HG02623 (cell line): Measurements from ENCODE around the gene ZHX3.

Source experiments
- ATAC-seq: cut with Tn5 transposase; IDR thresholded peaks from one replicate; pipeline ENCODE4 v1.9.1; 2021; ENCODE audit warnings: moderate library complexity; ENCODE audit not compliant: unreplicated experiment

ZHX3 gene

DNA sequence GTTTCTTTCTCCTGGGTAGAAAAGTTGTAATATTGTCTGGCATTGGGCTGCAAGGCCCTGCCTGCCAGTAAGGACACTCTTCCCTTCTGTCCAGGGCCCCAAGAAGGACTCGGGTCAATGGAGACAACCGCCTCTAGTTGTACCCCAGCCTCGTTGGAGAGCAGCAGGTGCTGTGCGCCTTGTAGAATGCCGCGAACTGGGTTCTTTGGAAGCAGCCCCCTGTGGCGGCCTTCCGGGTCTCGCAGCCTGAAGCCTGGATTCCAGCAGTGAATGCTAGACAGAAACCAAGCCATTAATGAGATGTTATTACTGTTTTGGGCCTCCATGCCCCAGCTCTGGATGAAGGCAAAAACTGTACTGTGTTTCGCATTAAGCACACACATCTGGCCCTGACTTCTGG is 143.2 kb downstream of the ZHX3 start:
- no peak for ATAC-seq

DNA sequence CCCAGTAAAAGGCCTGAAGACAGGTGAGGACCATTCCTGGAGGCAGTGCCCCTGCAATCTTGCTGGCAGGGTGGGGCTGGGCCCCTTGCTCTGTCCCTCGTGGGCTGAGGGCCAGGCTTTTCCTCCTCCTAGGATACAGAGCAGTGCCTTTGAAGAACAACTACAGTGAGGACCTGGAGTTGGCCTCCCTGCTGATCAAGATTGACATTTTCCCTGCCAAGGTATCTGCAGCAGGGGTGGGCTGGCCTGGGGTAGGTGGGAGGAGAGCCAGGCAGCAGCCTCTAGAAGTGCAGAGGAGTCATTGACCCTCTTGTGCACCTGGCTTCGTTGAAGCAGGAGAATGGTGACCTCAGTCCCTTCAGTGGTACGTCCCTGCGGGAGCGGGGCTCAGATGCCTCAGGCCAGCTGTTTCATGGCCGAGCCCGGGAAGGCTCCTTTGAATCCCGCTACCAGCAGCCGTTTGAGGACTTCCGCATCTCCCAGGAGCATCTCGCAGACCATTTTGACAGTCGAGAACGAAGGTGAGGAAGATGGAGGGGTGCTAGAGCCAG is 143.7 kb downstream of the ZHX3 start:
- no peak for ATAC-seq

DNA sequence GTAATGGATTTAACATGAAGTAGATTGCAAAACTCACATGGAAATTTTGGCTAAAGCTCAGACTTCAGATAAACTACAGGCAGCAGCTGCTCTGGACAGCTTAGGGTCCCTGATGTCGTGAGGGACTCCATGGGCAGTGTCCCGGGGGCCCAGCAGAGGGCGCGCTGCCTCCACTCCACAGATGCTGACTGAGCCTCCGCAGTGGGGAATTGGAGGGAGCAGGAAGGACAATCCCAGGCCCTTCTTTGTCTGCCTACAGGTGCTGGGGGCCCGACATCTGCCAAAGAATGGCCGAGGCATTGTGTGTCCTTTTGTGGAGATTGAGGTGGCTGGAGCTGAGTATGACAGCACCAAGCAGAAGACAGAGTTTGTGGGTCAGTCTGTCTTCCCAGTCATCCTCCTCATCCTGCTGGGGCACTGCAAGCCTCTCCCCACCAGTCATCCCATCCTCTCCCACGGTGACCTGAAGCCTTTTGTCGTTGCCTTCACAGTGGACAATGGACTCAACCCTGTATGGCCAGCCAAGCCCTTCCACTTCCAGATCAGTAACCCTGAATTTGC is 144.3 kb downstream of the ZHX3 start:
- no peak for ATAC-seq

DNA sequence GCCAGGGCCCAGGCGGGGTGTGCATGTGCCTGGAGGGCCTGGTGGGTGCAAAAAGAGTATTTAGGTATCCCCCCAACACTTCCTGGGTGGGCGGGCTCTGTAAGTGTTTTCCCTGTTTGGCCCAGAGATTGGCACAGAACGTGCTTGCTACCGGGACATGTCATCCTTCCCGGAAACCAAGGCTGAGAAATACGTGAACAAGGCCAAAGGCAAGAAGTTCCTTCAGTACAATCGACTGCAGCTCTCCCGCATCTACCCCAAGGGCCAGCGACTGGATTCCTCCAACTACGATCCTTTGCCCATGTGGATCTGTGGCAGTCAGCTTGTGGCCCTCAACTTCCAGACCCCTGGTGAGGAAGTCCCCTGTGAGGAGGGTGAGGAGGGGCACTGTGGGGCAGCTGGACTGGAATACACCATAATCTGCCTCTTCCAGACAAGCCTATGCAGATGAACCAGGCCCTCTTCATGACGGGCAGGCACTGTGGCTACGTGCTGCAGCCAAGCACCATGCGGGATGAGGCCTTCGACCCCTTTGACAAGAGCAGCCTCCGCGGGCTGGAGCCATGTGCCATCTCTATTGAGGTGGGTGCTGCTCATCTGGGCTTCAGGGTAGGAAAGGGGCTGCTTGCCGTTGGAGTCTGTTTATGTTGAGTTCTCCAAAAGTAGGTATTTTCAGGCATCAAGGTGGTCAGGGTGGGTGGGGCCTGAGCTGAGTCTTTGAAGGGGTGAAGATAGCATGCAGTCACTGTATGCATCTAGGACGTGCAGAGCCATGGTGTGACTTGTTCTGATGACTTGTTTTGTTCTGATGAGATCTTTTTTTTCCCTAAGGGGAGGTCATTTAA is 145.0 kb downstream of the ZHX3 start:
- no peak for ATAC-seq

DNA sequence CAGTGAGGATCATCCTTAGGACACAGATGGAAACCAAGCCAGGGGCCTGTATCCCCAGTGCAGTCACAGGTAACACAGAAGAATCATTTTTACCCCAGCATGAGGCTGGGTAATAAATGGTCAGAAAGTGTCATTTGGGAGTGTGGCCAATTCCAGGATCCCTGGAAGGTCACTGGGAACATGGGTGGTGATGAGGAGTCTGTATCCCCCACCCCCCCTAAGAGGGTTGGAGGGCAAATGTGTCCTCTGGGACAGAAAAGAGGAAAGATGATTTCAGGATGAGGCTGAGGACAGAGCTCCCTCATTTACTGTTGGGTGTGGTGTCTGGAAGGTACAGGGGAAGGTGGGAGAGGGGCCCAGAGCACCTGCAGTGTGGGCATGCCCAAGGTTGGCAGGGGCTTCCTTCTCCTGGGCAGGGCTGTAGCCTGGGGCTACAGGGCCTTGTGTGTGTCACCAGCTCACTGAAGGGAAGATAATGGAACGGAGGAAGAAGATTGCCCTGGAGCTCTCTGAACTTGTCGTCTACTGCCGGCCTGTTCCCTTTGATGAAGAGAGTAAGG is 145.7 kb downstream of the ZHX3 start:
- ATAC-seq: no peak

DNA sequence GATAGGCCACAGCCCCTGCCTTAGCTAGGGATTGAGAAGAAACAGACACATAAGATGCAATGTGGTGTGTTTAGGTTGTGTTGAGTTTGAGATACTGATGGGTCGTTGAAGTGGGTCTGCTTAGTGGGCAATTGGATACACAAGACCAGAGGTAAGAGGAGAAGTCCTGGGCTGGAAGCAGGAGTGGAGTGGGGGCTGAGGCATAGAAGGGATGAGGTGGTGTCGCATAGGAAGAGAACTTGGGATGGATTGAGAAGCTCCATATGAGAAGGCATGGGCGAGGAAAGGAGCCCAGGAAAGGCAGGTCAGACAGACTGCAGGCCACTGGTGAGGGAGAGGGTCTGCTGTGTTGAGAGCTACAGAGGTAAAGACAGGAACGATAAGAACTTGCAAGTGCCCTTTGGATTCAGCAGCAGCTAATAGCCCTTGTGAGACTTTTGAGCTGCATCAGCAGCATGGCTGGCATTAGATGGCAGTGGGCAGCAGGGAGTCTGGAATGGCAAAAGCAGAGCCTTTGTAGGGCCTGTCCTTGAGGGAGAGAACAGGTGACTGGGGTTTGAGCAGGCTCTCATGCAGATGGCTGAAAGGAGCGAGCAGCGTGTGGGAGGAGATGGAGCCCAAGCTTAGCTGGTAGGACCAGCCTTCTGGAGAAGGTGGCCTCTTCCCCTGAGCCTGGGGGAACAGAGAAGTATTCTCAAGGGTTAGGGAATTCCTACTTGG is 147.0 kb downstream of the ZHX3 start:
- ATAC-seq: no peak

DNA sequence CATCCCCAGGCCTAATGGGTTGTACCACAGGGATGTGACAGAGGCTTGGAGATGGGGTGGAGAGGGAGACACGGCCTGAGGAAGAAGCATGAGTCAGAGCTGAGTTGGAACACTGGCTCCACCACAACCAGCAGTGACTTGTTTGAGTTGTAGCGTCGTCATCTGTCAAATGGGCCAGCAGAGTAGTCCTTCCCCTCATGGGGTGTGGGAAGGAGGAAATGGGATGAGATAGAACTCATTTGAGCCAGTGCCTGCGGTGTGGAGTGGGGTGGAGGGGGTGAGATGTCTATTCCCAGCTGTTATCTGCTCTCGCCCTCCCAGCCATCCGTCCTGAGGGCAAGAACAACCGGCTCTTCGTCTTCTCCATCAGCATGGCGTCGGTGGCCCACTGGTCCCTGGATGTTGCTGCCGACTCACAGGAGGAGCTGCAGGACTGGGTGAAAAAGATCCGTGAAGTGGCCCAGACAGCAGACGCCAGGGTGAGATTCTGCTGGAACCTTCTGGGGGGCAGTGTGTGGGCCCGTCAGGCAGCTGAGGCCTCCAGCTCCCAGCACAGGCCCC is 147.7 kb downstream of the ZHX3 start:
- ATAC-seq: no peak

DNA sequence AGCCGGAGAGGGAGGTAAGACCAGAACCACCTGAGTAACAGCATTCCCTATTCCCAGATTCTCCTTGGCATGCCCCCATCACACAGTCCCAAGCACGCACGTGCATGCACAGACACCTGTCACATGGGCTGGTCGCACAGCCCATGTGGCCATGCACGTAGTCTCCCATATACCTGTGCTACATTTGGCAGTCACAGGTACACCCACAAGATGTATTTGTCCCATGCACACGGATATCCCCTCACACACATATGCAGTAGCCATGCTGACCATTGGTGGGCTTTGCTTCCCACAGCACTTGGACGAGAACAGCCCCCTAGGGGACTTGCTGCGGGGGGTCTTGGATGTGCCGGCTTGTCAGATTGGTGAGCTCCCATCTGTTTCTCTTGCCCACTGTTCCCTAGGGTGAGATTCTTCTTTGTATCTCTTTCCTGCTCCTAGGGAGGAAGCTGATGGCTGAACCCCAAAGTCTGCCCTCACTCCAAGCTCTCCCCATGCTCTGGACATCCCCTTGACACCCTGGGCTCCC is 148.3 kb downstream of the ZHX3 start:
- ATAC-seq: no peak

DNA sequence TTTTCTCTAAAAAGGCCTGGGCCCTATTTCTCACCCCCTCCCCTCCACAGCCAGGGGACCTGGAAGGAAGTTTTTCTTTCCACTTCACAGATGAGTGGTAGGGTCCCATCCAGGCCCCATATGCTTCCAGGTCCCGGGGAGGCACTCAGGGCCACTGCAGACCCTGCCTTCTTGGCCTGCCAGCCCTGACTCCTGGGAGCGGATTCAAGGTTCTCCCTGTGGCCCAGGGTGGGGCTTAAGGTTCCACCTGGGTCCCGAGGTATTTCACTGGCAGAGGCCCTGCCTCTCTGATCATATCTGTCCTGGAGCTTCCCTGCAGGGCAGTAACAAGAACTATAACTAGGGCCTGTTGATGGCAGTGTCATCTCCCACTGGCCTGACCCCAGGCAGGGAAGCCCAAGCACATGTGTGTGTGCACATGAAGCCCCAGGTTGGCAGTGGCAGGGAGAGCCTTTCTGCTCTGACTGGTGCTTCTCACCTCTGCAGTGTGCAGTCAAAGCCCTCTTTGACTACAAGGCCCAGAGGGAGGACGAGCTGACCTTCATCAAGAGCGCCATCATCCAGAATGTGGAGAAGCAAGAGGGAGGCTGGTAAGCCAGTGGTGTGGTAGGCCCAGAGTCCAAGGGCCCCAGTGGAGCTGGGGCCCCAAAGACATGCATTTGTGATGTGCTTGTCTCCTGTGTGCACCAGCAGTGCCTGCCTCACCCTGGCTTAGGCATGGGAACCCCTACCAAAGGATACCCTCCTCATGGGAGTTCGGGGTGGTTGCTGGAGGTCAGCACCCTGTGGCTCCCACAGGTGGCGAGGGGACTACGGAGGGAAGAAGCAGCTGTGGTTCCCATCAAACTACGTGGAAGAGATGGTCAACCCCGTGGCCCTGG is 149.0 kb downstream of the ZHX3 start:
- ATAC-seq: no peak

DNA sequence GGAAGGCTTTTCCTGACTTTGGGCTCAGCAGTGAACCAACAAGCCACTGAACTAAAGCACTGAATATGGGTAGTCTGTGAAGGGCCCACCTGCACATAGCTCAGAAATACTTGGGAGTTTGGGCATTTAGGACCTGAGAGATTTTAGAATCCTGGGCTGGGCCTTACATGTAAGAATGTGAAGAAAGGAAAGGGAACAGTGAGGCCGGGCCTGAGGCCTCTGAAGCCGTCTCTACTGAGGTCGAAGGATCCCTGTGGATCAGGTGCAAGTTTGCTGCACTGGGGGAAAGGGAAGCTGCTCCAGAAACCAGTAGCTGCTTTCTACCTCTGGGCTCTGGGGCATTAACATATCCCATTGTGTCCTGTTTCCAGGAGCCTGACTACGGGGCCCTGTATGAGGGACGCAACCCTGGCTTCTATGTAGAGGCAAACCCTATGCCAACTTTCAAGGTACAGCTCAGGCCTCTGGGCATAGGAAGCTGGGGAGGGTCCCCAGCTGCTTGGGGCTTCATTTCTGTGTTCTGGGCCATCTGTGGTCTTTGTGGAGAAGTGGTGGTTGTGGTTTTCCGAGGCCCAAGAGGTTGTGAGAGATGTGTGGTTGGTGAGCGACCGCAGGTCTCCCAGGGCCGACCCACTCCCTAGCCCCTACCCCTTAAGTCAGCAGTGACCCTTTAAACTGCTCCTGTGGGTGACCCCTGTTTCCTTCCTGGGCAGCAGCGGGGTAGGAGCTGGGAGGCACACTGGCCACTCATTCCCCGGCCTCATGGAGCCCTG is 149.9 kb downstream of the ZHX3 start:
- ATAC-seq: no peak

DNA sequence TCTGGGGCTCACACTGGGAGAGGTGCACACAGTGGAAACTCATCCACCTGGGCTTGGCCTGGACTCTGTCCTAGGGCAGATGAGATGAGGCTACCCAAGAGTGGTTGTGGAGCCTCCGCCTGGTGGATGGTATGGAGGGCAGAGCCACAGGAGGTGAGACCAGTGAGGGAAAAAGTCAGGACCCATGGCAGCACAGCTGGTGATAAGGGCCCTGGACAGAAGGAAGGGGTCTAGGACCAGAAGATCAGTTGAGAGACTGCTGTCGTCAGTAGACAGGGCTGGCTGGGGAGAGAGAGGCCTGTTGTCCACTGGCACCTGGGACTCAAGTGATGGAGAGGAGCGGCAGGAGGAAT is 150.4 kb downstream of the ZHX3 start:
- ATAC-seq: no peak

DNA sequence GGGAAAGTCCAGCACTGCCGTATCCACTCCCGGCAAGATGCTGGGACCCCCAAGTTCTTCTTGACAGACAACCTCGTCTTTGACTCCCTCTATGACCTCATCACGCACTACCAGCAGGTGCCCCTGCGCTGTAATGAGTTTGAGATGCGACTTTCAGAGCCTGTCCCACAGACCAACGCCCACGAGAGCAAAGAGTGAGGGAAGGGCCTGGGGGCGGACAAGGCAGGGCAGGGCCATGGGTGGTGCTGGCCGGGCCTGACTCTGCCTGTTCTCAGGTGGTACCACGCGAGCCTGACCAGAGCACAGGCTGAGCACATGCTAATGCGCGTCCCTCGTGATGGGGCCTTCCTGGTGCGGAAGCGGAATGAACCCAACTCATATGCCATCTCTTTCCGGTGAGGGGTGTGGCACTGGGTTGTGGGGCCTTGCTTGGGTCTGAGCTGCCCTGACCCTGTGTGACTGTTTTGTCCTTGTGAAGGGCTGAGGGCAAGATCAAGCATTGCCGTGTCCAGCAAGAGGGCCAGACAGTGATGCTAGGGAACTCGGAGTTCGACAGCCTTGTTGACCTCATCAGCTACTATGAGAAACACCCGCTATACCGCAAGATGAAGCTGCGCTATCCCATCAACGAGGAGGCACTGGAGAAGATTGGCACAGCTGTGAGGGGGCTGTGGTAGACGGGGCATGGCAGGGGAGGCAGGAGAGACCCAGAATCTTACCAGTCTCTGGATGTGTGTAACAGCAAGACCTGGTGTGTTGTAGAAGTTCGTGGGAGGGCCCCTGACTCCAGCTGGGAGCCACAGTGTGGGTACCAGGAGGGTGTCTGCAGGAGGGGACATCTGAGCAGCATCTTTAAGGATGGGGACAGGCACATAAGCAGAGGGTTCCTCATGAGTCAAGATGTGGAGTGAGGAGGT is 151.1 kb downstream of the ZHX3 start:
- no peak for ATAC-seq

DNA sequence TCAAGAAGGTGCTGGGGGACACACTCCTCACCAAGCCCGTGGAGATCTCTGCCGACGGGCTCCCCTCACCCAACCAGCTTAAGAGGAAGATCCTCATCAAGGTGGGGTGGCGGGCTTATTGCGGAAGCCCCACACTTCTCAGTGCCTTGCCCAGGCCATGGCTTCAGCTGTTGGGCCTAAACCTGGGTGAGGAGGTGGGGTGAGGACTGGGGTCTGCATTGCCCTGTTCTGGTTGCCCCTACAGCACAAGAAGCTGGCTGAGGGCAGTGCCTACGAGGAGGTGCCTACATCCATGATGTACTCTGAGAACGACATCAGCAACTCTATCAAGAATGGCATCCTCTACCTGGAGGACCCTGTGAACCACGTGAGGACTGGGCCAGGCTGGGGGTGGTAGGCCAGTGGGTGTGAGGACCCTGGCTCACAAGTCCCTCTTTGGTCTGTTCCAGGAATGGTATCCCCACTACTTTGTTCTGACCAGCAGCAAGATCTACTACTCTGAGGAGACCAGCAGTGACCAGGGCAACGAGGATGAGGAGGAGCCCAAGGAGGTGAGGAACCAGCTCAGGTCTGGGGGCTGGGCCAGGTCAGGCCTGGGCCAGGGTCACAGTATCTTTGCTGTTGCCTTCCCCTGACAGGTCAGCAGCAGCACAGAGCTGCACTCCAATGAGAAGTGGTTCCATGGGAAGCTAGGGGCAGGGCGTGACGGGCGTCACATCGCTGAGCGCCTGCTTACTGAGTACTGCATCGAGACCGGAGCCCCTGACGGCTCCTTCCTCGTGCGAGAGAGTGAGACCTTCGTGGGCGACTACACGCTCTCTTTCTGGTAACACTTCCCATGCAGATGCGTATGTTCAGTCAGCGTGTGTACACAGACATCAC is 152.3 kb downstream of the ZHX3 start:
- ATAC-seq: no peak

DNA sequence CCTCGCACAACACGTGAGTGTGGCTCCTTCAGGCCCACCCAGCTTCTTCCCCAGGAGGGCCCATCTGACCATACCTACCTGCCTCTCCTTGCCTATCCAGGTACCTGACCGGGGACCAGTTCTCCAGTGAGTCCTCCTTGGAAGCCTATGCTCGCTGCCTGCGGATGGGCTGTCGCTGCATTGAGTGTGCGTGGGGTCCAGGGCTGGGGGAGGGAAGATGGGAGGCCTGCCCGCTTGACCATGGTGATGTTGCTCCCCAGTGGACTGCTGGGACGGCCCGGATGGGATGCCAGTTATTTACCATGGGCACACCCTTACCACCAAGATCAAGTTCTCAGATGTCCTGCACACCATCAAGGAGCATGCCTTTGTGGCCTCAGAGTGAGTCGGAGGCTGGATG is 153.7 kb downstream of the ZHX3 start:
- no peak for ATAC-seq

DNA sequence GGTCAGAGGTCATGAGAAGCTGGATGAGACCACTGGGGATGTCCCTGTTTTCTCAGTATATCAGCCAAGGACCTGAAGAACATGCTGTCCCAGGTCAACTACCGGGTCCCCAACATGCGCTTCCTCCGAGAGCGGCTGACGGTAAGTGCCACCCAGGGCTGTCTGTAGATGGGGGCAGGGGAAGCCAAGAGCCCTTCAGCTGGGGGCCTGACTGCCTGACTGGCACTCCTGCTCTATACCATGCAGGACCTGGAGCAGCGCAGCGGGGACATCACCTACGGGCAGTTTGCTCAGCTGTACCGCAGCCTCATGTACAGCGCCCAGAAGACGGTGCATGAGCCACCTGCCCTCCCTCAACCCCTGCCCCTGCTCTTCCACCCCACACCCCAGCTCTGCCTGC is 155.1 kb downstream of the ZHX3 start:
- no peak for ATAC-seq

DNA sequence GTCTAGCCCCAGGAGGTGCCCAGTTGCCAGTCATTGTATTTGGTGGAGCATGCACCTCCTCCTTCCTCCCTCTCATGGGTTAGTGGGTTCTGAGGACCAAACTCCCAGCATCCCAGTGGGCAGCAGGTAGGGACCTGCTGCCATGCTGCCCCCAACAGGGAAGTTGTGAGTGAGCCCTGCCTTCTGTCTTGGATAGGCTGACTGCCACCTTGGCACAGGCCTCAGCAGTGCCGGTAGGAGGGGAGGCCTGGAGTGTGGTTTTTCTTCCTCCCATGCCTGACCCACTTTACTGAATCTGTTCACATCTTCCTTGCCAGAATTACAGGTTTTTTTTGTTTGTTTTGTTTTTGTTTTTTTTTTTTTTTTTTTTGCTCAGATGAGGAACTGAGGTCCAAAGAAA is 155.6 kb downstream of the ZHX3 start:
- no peak for ATAC-seq

DNA sequence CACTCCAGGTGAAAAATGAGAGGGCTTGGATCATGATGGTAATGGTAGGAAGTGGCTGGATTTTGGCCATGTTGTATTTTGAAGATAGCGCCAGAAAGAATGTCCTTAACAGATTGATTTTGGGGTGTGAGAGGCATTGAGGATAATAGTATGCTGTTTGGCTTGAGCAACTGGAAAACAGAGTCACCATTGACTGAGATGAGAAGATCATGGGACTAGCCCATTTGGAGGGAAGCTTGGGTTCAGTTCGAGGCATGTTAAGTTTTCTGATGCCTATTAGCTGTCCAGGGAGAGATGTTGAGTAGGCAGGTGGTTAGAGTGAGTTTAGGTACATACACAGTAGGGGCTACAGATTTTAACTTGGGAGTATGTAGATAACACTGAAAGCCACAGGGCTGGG is 156.8 kb downstream of the ZHX3 start:
- ATAC-seq: no peak
